ENCODE data around the gene SORCS2.

- TF ChIP-seq, protein P1, sequence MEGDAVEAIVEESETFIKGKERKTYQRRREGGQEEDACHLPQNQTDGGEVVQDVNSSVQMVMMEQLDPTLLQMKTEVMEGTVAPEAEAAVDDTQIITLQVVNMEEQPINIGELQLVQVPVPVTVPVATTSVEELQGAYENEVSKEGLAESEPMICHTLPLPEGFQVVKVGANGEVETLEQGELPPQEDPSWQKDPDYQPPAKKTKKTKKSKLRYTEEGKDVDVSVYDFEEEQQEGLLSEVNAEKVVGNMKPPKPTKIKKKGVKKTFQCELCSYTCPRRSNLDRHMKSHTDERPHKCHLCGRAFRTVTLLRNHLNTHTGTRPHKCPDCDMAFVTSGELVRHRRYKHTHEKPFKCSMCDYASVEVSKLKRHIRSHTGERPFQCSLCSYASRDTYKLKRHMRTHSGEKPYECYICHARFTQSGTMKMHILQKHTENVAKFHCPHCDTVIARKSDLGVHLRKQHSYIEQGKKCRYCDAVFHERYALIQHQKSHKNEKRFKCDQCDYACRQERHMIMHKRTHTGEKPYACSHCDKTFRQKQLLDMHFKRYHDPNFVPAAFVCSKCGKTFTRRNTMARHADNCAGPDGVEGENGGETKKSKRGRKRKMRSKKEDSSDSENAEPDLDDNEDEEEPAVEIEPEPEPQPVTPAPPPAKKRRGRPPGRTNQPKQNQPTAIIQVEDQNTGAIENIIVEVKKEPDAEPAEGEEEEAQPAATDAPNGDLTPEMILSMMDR (IDR thresholded peaks at IDR 0.05): no peak
- no peak for TF ChIP-seq POLR2A (IDR thresholded peaks at IDR 0.05)
Observed at GRCh38 chr4:7209699-7210098, 17.4 kb downstream of the SORCS2 start.

Data from esophagus squamous epithelium (tissue), 4 donors.